ENCODE measurements around the gene HDAC2.

The HDAC2 gene

GRCh38 chr6:113908801-113909200, 62.1 kb downstream of the HDAC2 start:
- no peak for DNase-seq

GRCh38 chr6:113907102-113907815, 63.7 kb downstream of the HDAC2 start:
- no peak for DNase-seq

DNA sequence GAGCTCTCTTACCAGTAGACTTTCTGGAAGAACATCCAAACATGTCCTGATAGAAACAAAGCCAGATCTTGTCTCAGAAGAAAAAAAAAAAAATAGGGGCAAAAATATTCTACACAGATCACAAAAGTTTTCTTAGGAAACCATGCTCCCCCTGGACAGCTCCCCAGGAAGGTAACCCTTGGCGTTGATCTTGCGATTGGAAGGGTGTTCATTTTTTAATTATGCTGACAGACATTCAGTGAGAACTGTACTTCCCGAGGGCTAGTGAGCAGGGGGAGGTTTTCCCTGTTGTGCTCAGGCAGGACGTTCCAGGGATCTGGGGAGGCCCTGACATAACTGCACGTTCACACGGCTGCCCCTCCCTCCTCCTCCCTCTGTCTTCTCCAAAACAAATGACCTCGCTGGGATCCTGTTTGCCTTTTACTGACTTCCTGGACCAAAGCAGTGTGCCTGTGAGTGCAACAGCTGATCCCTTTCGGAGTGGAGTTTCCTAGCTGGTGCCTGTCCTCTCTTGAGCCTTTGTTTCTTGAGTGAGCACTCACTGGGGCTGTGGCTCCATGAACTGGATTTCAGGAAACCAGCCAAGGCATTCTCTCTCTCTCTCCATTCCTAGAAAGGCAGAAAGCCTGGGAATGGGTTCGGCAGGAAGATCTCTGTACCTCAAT, 67.2 kb downstream of the HDAC2 start:
- no peak for DNase-seq

DNA sequence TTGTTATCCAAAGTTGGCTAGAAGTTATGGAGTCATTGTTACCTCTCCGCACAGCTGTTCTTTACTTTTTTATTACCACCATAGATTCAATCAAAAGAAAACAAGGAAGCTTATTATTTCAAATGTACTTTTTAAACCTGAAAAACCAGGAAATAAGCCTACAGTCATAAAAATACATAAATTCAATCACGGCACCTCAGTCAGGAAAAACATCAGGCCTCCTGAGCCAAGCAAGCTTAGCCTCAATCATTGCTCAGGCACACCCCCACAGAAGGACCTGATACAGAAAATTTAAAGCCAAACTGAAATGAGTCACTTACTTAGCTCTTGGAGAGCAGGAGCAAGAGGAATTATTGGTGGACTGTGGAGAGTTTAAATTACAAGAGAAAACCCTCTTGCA, 69.5 kb downstream of the HDAC2 start:
- no peak for DNase-seq

DNA sequence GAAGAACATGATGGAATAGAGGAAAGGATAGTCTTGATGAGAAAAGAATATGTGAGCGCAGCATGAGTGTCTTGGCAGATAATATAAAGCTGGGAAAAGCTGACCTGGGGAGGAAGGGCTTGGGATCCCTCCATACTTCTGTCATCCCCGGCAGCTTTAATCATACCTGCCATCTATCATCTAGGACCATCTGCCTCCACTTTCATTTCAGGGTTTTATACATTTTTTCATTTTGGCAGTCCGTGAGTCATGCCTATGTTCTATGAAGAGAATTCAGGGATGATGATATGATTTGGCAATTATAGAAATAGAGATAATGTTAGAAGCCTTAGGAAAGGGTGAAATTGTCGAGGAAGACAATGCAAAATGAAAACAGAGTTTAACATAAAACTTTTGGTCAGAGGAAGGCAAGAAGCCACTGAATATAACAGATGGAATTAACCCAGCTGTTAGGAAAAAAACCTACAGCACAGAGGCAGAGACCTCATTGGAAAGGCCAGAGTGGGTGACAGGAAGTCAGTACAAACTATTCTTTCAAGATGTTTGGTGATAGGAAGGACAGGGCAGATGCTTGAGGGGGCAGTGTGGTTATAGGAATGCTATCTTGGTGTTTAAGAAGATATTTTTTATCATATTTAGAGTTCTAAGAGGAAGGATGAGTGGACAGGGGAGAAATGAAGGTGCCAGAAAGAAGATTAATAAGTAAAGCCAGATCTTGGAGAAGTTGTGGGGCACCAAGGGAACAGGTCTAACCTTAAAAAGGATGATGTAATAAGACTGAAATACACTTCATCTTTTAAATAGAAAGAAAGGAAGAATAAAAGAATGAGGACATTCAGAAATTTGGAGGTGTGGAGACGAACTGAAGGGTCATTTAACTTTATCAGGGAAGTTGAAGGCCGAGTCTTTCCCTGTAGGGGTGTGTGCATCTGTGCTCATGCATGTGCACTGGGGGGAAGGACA, 76.0 kb downstream of the HDAC2 start:
- DNase-seq: no peak

GRCh38 chr6:113893866-113894265, 77.1 kb downstream of the HDAC2 start:
- no peak for DNase-seq

- no peak for DNase-seq
These were observed 77.5 kb downstream of the HDAC2 start for GRCh38 chr6:113893451-113893850.

DNA sequence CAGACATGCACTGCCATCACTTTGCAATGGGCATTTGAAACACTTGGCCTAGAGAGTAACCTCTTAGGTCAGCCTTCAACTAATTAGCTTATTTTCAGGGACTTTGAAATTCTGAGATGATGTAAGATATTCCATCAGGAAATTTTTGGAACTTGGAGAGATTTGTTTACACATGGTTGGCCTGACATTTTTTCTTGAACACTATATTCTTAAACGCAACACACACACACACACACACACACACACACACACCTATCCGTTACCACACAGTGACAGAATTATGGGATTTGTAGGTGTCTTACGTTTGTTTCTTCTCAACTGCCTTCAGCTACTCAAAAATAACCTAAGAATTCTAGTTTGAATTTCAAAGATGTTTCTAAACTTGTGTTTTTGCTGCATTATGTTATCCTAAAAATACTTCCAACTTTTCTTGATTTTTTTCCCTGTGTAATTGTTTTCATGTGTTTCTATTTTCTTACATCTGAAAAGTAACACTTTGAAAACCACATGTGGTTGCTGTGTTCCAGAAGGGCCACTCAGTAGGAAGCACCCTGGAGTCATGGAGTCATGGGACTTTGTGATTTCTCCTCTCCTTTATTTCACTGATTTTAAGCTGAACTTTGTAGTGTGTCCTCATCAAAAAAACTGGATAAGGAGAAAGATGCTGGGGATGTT, 81.9 kb downstream of the HDAC2 start:
- DNase-seq: no peak

GRCh38 chr6:113888493-113888892, 82.5 kb downstream of the HDAC2 start:
- no peak for DNase-seq

- DNase-seq: no peak
These were observed 84.4 kb downstream of the HDAC2 start for GRCh38 chr6:113886512-113886911.

DNA sequence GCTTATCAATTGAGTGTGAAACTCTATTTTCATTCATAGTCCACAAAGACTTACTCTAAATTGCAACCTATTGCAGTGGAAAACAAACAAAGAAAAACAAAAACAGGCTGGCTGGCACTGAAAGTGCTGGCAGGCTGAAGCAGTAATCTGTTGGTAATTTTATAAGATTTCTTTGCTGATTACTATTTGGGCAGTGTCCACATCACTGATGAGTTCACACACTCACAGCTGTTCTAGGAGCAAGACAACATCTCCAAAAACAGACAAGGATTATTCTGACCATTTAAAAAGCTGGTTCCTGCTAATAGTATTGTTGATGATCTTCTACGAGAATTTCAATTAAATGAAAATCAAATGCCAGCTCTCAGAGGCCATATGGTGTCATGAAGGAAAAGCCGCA, 86.9 kb downstream of the HDAC2 start:
- no peak for DNase-seq
